Measurements from ENCODE around the gene LARP4. TPM values are rescaled to one million over a fixed set of nuclear protein-coding genes. Genes with fewer than 3 reads are reported as not detected.
"Not testable (repeated sequence)": the region's sequence is repeated elsewhere in the genome, so short reads cannot be mapped to it uniquely, and the experiment has no call there.

Gene LARP4
- total RNA-seq, 2 donors from 2014 or later = 29.7 to 32.9 TPM

- Histone ChIP-seq H3K27me3 (replicated peaks; ENCODE audit: insufficient read depth) (no peaks in the 10 kb centered on the region), H3K4me1 (replicated peaks) (no peaks in the 10 kb centered on the region), H3K27ac (no peak overlapping the region), H3K9me3 (no peaks in the 10 kb centered on the region), H3K4me3 (no peak overlapping the region), H3K36me3 (no peaks in the 10 kb centered on the region)
- no peak for DNase-seq (ENCODE audit: low spot score)
- intact Hi-C loops (cut with DNase I) = no loop called here
- TF ChIP-seq POLR2AphosphoS5 (IDR thresholded peaks at IDR 0.05) (no peak), POLR2A (IDR thresholded peaks at IDR 0.05) (no peak), CTCF (IDR thresholded peaks at IDR 0.05) (no peak)
- WGBS = 95% methylated on average over 11 of the region's 11 CpGs
Observed at GRCh38 chr12:50518090-50518489, 117.4 kb downstream of the LARP4 start.

GRCh38 chr12:50519353-50519752 is 118.7 kb downstream of the LARP4 start:
- intact Hi-C loops (cut with DNase I) = no loop called here
- no peak for TF ChIP-seq POLR2A (IDR thresholded peaks at IDR 0.05)
- no peak for TF ChIP-seq CTCF (IDR thresholded peaks at IDR 0.05)
- TF ChIP-seq POLR2AphosphoS5 (IDR thresholded peaks at IDR 0.05) = no peak
- WGBS = 85% methylated on average over 1 of the region's 1 CpG

GRCh38 chr12:50520416-50521207 is 119.9 kb downstream of the LARP4 start:
- Histone ChIP-seq H3K9me3 (no peaks in the 10 kb centered on the region), H3K36me3 (no peaks in the 10 kb centered on the region), H3K4me3 (no peak overlapping the region), H3K27me3 (replicated peaks; ENCODE audit: insufficient read depth) (no peaks in the 10 kb centered on the region), H3K27ac (no peak overlapping the region), H3K4me1 (replicated peaks) (no peaks in the 10 kb centered on the region)
- no peak for DNase-seq (ENCODE audit: low spot score)
- intact Hi-C loops (cut with DNase I) = no loop called here
- TF ChIP-seq CTCF (IDR thresholded peaks at IDR 0.05) (no peak), POLR2AphosphoS5 (IDR thresholded peaks at IDR 0.05) (no peak), POLR2A (IDR thresholded peaks at IDR 0.05) (no peak)
- WGBS = 49% methylated on average over 8 of the region's 8 CpGs

More at GRCh38 chr12:50519353-50519752, 118.7 kb downstream of the LARP4 start:
- DNase-seq (ENCODE audit: low spot score) = no peak
- no peaks in the 10 kb centered on the region for H3K9me3 ChIP-seq
- H3K27ac ChIP-seq = no peak overlapping the region
- H3K4me1 ChIP-seq (replicated peaks) = no peaks in the 10 kb centered on the region
- H3K4me3 ChIP-seq = no peak overlapping the region
- H3K27me3 ChIP-seq (replicated peaks; ENCODE audit: insufficient read depth) = no peaks in the 10 kb centered on the region
- no peaks in the 10 kb centered on the region for H3K36me3 ChIP-seq

- H3K36me3 ChIP-seq; H3K27me3 ChIP-seq (replicated peaks; ENCODE audit: insufficient read depth); H3K27ac ChIP-seq; H3K4me1 ChIP-seq (replicated peaks); H3K9me3 ChIP-seq; DNase-seq (ENCODE audit: low spot score); intact Hi-C loops (cut with DNase I); H3K4me3 ChIP-seq: not testable (repeated sequence)
- 97% methylated on average over 4 of the region's 4 CpGs for WGBS
Observed at GRCh38 chr12:50521781-50522180, 121.1 kb downstream of the LARP4 start.

- intact Hi-C loops (cut with DNase I) = no loop called here
- H3K4me1 ChIP-seq (replicated peaks) = no peaks in the 10 kb centered on the region
- TF ChIP-seq CTCF (IDR thresholded peaks at IDR 0.05) (no peak), POLR2A (IDR thresholded peaks at IDR 0.05) (no peak), POLR2AphosphoS5 (IDR thresholded peaks at IDR 0.05) (no peak)
- H3K27ac ChIP-seq = no peak overlapping the region
- H3K9me3 ChIP-seq = no peaks in the 10 kb centered on the region
- WGBS = 93% methylated on average over 1 of the region's 1 CpG
- H3K36me3 ChIP-seq = no peaks in the 10 kb centered on the region
- no peak overlapping the region for H3K4me3 ChIP-seq
- DNase-seq (ENCODE audit: low spot score) = no peak
- H3K27me3 ChIP-seq (replicated peaks; ENCODE audit: insufficient read depth) = no peaks in the 10 kb centered on the region
Observed at GRCh38 chr12:50523772-50524171, 123.1 kb downstream of the LARP4 start.

Data from prostate gland (tissue), 2 donors.